HG02970 (cell line): ENCODE data around the gene KLF18.
"Not testable (repeated sequence)": the region's sequence is repeated elsewhere in the genome, so short reads cannot be mapped to it uniquely, and the experiment has no call there.

Experiments
- ATAC-seq: cut with Tn5 transposase; IDR thresholded peaks from one replicate; pipeline ENCODE4 v1.9.1; 2021; ENCODE audit warnings: mild to moderate bottlenecking, moderate library complexity, moderate number of reproducible peaks; ENCODE audit not compliant: unreplicated experiment, low FRiP score

KLF18 gene

GRCh38 chr1:44141531-44141930, at the start of gene KLF18:
Gene KLF18, minus strand, starts transcription at chr1:44141631. Its CDS starts 0 bp downstream, at chr1:44141631.
- ATAC-seq: no peak

- no peak for ATAC-seq
Measured at GRCh38 chr1:44174630-44175029, 33.2 kb upstream of the KLF18 start.

GRCh38 chr1:44170281-44170823, 28.9 kb upstream of the KLF18 start:
- no peak for ATAC-seq

- ATAC-seq: no peak
Measured at GRCh38 chr1:44168520-44169098, 27.2 kb upstream of the KLF18 start.

- ATAC-seq: no peak
Measured at GRCh38 chr1:44161546-44161945, 20.1 kb upstream of the KLF18 start.

GRCh38 chr1:44158871-44159270, 17.4 kb upstream of the KLF18 start:
- no peak for ATAC-seq

- ATAC-seq: no peak
Measured at GRCh38 chr1:44157903-44158302, 16.5 kb upstream of the KLF18 start.

GRCh38 chr1:44154049-44154448, 12.6 kb upstream of the KLF18 start:
- no peak for ATAC-seq

- ATAC-seq: no peak
Measured at GRCh38 chr1:44152692-44153091, 11.3 kb upstream of the KLF18 start.

- ATAC-seq: no peak
Measured at GRCh38 chr1:44151808-44152207, 10.4 kb upstream of the KLF18 start.

GRCh38 chr1:44151332-44151731, 9.9 kb upstream of the KLF18 start:
- no peak for ATAC-seq

- ATAC-seq: no peak
Measured at GRCh38 chr1:44147582-44147981, 6.2 kb upstream of the KLF18 start.

GRCh38 chr1:44146536-44147361, 5.3 kb upstream of the KLF18 start:
- ATAC-seq: no peak

GRCh38 chr1:44144962-44145756, 3.7 kb upstream of the KLF18 start:
- ATAC-seq: no peak

GRCh38 chr1:44139565-44139964, 1.9 kb downstream of the KLF18 start:
- ATAC-seq: not testable (repeated sequence)

GRCh38 chr1:44138239-44138638, 3.2 kb downstream of the KLF18 start:
- no peak for ATAC-seq

GRCh38 chr1:44135886-44136285, 5.5 kb downstream of the KLF18 start:
- ATAC-seq: no peak

- no peak for ATAC-seq
Measured at GRCh38 chr1:44134071-44134920, 7.1 kb downstream of the KLF18 start.

GRCh38 chr1:44131411-44131810, 10.0 kb downstream of the KLF18 start:
- ATAC-seq: no peak
